ENCODE measurements around the gene SERGEF.

The SERGEF gene

DNA sequence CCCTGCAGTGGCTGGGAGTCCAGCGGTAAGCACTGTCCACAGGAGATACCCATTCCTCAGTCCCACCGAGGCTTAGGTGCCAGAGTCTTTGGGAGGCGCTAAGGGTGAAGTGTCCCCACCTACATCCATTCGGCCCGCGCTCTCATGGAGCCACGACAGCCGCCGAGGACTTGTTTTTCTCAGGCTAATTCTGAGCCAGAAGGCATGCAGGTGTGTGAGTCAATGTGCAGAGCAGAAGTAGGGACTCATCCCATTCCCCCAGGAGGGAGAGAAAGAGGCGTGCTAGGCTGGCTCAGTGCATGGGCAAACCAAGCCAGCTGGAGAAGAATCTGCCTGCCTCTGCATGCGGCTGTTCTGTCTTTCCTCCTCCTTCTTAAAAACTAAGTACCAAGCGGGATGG, 231.6 kb downstream of the SERGEF start:
- no peak for DNase-seq

DNA sequence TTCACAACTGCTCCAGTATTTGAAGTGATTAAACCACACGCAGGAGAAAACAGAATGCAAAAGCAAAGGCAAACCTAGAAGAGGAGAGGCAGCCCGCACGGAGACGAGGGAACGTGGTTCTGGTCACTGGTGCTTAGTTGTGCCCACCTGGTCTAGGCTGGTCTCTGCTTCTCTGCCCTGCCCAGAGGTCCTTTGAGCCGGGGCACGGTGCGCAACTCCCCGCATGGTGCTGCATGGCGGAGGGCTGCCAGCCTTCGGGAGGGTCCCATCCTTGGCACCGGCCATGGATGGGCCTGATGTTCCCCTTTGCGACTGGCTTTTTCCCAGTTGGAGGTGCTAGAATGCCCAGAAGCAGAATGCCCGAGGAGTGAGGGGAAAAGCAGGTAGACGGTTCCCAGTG, 232.2 kb downstream of the SERGEF start:
- DNase-seq, result no peak

DNA sequence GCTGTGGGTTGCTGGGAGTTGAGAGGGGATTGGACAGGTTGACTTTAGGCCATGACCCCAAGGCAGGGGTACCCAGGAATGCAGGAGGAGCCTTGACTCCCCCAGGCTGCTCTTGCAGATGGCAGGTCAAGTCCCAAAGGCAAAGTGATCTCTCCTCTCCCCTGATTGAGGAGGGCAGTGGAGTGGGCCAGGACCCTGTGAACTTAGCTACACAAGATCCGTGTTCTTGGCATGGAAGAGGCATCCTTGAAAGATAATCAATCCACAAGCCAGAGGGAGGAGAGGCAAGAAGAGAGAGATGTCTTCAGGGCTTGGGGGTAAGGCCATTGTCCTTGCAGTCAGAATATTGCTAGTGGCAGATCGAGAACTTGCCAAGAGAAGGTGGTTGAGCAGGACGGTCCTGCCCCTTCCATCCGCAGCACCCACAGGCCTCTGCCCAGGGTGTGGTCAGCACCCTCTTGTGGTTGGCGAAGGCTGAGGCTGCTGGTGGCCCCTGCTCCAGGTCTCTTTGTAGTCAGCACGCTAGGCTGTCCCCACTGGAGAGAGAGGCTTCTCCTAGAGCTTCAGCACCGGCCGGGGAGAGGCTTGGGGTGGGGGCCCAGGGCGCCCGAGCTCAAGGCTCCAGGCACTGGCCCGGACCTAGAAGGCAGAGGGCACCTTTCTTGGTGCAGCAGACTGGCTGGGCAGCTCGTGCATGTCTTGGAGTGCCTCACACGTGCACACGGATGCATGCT, 232.8 kb downstream of the SERGEF start:
- no peak for DNase-seq

DNA sequence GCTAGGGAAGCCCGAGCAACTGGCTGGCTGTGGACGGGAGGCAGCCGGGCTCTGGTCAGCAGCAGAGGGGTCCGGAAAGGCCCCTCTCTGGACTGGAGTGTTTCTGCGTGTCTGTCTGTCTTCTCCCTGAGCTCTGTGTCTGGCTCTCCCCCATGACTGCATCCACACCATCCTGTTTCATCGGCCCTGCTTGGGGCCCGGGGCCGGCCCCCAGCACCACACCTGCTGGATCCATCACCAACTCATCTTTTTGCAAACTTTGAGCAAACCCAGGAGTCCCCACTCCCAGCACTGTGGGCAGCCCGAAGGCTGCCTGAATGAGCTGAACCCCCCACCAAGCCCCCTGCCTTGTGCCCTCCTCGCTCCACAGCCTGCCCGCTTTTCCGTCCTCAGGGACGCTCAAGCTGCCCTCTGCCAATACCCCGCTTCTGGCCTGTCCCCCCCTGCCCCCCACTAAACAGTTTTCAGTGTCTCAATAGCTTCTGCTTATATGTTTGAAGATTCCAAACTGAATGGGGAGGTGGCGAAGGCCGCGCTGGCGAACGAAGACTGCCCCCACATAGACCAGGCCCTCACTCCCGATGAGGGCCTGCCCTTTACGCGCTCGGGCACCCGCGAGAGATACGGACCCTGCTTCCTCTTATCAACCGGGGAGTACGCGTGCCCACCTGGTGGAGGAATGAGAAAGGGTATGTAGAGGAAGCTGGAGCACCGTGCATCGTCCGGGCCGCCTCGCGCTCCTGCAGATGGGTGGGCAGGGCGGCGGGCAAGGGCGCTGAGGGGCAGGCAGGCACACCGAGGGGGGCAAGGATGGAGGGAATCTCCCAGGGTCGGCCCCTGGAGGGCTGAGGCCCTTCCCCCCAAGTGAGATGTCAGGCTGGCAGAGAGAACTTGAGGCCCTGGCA, 233.6 kb downstream of the SERGEF start:
- DNase-seq, result no peak

DNA sequence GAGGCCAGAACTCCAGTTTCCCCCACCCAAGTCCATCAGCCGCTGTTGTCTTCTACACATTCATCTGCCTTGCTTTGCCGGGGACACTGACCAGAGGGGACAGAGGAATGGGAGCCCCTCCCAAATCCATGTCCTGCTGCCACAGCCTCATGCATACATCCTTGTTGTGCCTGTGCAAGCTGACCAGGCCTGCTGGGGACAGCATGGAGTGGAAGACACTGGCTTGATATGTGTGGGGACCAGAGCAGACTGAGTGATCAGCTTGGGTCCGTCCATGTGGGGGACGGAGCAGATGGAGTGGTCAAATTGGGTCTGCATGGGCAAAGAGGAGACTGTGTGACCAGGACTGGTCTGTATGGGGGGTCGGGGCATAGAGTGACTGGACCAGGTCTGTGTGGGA, 234.5 kb downstream of the SERGEF start:
- DNase-seq, result no peak

DNA sequence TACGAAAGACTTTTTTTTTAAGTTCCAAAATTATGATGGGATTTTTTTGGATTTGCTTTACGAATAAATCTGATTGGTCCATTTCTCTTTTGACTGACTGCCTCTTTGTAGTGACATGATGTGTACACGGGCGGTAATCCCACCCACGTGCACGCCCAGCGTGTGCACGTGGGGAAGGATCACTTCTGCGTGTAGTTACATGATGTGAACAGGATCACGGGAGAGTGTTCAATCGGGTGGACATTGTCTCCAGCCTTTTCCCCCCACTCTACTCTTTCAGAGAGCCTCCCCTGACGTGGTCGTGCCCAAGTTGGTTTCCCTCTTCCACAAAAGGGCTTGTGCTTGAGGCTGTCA, 235.1 kb downstream of the SERGEF start:
- no peak for DNase-seq

DNA sequence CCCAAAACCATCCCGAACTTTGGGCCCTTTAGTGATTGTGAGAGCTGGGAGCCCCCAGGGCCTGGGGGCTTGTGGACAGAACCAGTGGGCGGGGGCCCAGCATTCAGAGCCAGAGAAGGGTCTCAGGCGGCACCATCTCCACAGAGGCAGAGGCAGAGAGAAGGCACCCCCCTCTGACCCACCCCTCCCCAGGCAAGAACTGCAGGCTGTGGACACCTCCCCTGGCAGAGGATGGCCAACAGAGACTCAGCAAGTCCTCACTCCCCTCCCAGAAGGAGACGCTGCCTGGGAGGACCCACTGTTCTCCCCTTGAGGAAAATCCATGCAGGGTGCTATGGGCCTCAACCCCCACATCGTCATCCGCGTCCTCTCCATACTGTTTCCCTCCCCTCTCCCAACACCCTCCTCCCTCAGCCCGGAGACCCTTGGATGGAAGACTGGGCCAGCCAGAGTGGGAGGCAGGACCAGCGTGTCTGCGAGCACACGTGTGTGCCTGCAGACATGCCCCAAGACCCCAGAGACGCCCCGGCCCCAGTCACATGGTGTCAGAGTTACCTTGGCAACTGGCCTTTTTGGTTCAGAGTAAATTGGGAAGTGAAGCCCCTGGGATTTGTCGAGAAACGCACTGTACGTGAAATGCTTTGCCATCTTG, 235.6 kb downstream of the SERGEF start:
- DNase-seq, result no peak

DNA sequence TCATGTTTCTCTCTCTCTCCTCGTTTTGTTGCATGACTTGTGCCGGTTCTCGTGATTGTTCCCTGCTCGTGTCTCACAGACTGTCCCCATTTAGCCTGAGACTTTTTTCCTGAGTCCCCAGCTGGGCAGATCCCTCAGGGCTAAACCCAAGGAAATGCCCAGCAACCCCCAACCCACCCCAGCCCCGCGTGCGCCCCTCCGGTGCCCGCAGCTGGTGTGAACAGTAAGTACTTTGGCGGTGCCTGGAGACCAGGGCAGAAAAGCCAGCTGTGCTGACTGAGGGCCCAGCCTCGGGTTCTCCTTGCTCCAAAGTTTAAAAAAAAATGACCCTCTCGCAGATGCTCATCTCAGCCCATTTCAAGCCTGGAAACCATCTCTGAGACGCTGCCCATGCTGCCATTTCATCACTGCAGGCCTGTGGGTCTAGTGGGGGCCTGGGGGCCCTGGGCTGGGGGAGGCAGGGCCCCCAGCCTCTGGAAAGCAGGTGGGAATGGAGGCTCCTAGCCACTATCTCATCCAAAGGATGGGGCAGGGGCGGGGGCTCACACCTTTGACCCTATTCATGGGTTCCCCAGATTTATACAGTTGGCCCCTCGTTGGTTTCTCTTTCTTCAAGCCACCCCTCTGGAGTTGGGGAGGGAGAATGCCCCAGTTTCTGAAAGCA, 236.5 kb downstream of the SERGEF start:
- DNase-seq, result no peak

DNA sequence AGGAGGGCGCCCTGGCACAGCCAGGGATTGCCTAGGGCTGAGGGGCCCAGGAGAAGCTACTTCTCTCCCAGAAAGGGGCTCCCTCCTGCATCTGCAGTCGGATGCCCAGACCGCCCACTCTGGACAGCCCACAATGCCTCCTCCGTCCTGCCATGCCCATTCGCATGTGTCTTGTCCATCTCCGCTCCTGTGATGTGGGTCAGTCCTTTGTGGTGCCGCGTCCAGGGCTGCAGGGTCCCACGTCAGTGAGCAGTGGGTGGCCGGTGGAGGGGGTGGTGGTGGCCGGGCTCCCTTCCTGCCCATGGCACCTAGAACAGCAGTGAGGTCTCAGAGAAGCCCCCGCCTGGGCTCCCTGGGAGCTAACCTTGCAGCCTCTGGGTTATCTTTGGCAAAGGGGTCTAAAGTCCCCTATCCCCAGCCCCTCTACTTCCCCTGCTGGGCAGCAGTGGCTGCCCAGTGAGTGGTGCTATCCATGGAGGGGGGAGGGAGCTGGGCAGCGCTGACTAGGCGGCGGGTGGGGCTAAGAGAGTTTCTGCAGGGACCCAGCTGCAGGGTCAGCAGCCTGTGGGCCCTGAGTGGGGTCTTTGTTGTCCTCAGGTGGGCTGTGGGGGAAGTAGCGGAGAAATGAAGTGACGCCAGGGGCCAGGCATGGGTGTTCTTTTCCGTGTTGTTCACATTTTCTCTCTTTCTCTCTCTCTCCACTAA, 237.2 kb downstream of the SERGEF start:
- DNase-seq, result no peak

DNA sequence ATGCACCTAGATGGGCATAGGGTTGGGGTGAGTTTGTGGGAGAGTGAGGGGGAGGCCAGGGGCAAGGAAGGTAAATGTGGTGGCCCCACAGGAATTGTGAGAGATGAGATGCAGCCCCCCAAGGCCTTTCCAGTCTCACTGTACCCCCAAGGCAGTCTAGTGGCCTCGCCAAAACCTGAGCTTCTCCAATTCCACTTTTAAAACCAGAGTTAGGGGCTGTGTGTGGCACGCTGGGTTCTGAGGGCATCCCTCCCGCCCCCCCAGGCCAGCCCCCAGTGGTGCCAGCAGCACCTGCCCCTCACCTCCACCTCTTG, 237.9 kb downstream of the SERGEF start:
- DNase-seq, result no peak

DNA sequence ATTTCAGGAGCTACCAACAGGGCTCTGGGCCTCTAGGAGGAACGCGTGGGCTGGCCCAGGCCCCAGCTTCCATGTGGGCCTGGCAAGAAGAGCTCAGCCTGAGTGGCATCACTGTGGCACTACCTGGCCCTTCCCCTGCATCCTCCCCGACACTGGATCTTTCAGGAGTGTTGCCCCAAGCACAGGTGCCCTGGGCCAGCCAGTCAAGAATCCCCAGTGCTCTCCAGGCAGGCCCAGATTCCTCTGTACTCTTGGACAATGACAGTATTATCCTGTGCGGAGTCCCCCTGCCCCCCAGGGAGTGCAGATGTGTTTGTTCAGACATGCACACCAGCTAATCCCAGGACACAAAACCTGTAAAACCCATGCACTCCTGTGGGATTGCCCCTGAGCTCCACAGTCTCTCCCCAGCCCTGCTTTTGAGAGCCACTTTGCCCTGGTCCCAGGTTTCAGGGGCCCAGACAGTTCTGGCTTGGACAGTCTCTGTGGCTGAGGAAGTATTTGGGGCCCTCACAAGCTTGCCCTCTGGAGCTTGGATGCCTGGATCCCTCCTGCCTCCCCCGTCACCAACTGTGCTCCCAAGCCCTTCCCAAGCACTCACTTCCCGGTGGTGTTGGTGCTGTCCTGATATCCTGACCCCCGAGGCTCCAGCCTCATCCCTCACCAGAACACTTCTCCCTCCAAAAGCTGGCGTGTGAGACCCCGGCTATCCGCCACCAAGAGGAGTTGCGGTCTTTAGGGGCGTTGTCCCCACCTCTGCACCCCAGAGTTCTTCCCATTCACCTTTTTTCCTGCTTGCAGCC, 238.4 kb downstream of the SERGEF start:
- no peak for DNase-seq

DNA sequence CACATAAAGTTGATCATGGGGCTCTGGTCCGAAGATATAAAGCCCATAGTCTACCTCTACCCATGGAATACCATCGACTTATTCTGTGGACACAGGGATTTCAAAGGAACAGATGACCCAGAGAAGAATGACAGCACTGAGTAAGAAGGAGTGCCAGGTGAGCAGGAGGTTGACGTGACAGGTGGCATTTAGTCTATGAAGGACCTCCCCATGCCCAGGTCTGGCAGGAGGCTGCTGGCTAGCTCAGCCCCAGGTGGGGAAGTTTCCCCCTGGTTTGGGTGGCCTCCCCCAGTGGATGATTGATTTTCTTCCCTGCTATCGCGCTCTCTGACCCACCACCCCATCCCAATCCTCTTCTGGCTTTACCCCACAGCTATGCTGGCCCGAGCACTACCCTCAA, 239.2 kb downstream of the SERGEF start:
- no peak for DNase-seq

DNA sequence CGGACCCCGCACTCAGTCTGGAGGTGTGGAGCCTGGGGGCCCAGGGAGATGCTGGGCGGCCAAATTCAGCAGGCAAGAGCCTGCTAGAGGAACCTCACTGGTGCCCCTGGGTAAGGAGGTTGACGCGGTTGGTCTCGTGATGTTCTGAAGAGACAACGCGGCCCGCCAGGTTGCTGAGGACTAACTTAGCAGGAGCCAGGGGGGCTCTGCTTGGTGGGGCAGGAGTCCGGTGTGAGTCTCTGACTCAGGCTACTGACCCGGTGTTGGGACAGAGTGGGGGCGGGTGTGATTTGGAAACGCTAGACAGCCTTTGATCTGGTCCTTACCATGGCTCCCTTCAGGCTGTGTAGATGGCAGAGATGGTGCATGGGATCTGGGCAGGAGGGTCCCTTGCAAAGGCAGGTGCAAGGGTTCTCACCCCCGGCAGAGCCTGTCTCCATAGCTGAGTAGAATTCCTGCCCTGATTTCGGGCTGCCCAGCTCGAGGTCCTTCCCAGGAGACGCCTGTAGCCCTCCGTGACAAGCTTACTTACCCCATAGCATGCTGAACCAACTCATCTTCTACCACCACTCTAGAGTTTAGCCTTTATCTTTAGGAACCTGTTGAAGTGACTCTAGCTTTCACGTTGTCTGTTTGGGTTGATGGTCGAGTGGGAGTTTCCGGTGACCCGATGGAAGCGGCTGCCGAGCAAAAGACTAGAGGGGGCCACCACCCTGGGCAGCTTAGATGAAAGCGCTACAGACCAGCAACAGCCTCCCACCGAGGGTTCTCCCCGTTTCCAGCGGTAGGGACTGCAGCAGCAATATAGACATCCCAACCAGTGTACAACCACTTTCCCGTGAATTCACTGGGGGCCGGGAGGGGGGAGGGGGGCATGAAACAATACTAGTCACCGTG, 239.9 kb downstream of the SERGEF start:
- DNase-seq, result no peak

DNA sequence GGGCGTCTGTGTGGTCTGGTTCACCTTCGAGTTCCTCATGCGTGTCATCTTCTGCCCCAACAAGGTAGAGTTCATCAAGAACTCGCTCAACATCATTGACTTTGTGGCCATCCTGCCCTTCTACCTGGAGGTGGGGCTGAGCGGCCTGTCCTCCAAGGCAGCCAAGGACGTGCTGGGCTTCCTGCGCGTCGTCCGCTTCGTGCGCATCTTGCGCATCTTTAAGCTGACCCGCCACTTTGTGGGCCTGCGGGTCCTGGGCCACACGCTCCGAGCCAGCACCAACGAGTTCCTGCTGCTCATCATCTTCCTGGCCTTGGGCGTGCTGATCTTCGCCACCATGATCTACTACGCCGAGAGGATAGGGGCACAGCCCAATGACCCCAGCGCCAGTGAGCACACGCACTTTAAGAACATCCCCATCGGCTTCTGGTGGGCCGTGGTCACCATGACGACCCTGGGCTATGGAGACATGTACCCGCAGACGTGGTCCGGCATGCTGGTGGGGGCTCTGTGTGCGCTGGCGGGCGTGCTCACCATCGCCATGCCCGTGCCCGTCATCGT, 240.9 kb downstream of the SERGEF start:
- DNase-seq, result no peak

DNA sequence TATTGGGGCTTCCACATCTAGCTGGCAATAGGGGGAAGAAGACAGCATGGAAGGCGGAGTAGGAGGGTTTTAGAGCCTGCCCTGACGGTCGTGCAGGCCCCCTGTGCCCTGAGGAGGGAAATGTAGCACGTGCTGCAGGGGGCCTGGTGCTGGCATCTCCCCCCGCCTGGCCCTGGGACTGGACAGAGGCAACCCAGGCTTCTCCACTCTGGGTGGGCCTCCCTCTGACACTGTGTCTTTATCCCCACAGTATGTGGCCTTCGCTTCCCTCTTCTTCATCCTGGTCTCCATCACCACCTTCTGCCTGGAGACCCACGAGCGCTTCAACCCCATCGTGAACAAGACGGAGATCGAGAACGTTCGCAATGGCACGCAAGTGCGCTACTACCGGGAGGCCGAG, 241.4 kb downstream of the SERGEF start:
- no peak for DNase-seq

DNA sequence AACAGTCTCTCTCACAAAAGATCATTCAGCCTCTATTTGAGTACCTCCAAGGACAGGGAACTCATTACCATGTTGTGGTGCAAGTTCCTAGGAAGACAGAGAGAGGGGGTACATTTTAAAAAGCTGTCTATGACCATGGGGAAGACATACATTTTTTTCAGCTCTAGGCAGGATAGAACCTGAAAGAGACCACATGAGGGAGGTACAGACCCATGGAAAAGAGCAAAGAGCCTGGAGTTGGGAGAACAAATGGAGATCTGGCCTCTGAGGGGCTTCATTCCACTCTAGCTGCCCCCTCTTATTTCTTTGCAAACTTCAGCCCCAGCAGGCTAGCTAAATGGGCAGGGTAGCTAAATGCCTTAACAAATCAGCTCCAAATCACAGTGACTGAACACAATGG, 241.9 kb downstream of the SERGEF start:
- DNase-seq, result no peak

DNA sequence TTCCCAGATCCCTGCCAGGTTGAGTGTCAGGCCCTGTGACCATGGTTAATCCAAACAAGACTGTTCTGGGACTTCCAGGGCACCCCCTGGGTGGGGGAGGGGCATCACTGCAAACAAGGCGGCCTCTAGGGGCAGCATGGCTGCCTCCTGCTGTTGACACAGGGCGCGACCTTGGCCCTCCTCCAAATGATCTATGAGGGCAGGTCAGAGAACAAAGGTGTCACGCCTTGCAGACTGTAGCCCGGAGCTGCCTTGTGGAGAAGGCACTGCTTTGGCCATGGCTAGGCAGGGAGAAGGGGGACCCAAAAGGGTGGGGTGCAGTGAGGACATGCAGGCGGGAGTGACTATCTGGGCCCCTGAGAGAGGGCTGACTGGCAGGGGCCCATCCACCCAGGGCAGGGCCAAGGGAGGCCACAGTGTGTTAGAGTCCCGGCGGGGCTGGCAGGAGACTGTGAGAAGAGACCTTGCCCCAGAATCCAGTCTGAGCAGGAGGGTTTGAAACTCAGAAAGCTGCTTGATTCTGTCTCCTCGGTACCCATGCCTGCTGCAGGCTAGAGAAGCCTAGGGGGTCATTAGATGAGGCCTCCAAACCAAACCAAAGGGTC, 242.7 kb downstream of the SERGEF start:
- DNase-seq, result no peak

DNA sequence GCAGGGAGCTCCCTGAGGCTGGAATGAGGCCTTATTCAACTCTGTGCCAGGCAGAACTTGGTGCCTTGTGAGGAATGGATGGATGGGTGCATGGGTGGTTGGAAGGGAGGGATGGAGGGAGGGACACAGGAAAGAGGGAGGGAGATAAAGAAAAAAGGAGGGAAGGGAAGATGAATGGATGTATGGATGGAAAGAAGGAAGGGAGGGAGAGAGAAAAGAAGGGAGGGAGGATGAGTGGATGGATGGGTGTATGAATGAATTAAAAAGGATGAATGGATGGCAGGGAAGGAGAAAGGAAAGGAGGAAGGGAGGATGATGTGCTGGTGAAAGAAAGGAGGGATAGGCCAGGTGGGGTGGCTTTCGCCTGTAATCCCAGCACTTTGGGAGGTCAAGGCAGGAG, 243.6 kb downstream of the SERGEF start:
- DNase-seq, result no peak

DNA sequence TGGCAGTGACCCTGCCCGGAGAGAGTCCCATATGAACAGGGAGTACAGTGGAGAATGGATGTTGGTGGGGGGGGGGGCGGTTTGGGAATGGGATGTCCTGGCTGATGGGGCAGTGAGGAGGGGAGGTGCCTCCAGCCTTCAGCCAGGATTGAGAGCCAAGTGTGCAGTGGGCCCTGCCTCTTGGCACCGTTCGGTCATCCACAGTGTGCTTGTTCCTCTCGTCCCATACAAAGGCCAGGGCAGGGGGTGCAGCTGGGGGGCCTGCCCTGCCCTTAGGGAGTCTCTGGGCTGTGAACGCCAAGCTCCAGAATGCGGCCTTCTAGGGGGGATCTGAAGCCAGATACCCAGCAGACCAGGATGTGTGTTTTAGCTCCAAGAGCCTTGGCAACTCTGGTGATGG, 244.3 kb downstream of the SERGEF start:
- no peak for DNase-seq

DNA sequence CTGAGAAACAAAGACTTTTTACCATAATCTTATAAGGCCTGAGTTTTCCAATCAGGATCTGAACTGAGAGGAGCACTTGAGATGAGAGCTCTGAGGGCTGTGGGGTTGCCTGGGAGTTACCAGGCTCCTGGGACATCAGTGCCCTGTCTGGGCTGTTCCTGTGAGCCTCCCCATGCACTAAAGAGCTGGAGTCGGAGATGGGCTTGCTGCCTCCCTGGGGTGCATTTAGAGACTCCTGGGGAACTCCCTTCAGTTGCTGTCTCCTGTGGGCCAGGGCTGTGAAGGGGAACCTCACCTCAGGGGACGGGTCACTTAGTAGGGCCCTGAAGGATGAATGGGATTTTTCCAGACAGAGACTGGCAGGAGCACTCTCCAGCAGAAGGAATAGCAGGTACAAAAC, 244.9 kb downstream of the SERGEF start:
- no peak for DNase-seq

Data from central memory CD4-positive, alpha-beta T cell (primary cell).